Hippocampal formation (tissue), 2 donors: ENCODE measurements around the gene LINGO3.

Experiments used
- DNase-seq, 2 donors: peaks; one replicate each; lab custom pipeline; 2025; lab: John Stamatoyannopoulos, UW

LINGO3 gene

GRCh38 chr19:2266183-2266993 is 41.6 kb downstream of the LINGO3 start:
- peak; percentile 18 to 62 for DNase-seq

GRCh38 chr19:2261438-2262172 is 46.3 kb downstream of the LINGO3 start:
- DNase-seq = no peak

GRCh38 chr19:2260341-2260805 is 47.6 kb downstream of the LINGO3 start:
- DNase-seq = no peak

GRCh38 chr19:2259336-2259735 is 48.6 kb downstream of the LINGO3 start:
- DNase-seq = no peak
